Measurements from ENCODE around the gene PRIMA1.

DNA sequence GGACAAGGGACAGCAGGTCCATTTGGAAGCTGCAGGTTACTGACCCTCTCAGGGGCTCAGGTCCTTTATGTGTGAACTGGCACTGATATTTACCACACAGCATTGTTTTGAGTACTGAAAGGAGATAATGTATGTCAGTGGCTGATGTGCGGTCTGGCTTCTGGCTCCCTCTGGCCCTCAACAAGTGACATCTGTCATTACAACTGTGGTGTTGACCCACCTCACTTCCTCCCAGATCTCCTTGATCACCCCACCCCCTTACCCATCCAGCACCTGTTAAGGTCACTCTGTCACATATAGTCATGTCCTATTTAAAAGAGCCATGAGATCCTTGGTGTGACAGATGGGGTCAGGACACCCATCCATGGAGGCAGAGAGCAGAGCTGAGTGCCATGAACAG, 22.7 kb upstream of the PRIMA1 start:
- TF ChIP-seq, protein P1, sequence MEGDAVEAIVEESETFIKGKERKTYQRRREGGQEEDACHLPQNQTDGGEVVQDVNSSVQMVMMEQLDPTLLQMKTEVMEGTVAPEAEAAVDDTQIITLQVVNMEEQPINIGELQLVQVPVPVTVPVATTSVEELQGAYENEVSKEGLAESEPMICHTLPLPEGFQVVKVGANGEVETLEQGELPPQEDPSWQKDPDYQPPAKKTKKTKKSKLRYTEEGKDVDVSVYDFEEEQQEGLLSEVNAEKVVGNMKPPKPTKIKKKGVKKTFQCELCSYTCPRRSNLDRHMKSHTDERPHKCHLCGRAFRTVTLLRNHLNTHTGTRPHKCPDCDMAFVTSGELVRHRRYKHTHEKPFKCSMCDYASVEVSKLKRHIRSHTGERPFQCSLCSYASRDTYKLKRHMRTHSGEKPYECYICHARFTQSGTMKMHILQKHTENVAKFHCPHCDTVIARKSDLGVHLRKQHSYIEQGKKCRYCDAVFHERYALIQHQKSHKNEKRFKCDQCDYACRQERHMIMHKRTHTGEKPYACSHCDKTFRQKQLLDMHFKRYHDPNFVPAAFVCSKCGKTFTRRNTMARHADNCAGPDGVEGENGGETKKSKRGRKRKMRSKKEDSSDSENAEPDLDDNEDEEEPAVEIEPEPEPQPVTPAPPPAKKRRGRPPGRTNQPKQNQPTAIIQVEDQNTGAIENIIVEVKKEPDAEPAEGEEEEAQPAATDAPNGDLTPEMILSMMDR (IDR thresholded peaks at IDR 0.05): no peak
- no peak for TF ChIP-seq ZNF138 (CRISPR knock-in tag; conservative IDR thresholded peaks at IDR 0.05)
- no peak for TF ChIP-seq MXD4 (CRISPR knock-in tag; IDR thresholded peaks at IDR 0.05; ENCODE audit: borderline replicate concordance)
